Peyer's patch (tissue), 4 donors: ENCODE data around the gene EYS. TPM values are rescaled to one million over a fixed set of nuclear protein-coding genes. Genes with fewer than 3 reads are reported as not detected.

Experiments used
- DNase-seq, 3 donors: peaks; one replicate each; pipeline ENCODE4 v3.0.0-alpha.2; 2017 to 2019
- H3K27ac ChIP-seq, 4 donors: fragments of 200-600 bp; sonication (generic); one replicate each; pipeline ENCODE4 v1.5.1; 2016 to 2019
- H3K27me3 ChIP-seq, 2 donors: fragments of 200-600 bp; sonication (generic); one replicate each; pipeline ENCODE4 v1.5.1; 2019
- H3K36me3 ChIP-seq, 3 donors: fragments of 200-600 bp; sonication (generic); one replicate each; pipeline ENCODE4 v1.5.1; 2016 to 2019
- H3K4me1 ChIP-seq, 4 donors: fragments of 200-600 bp; sonication (generic); one replicate each; pipeline ENCODE4 v1.5.1; 2016 to 2019
- H3K4me3 ChIP-seq, 4 donors: fragments of 200-600 bp; sonication (generic); 1 replicate in 3 of 4; 2 replicates in 1 of 4; pipeline ENCODE4 v1.5.1; 2016 to 2019; ENCODE audit warnings: mild to moderate bottlenecking in 1 of 4
- H3K9me3 ChIP-seq, 4 donors: fragments of 200-600 bp; sonication (generic); one replicate each; pipeline ENCODE4 v1.5.1; 2016 to 2019; ENCODE audit warnings: mild to moderate bottlenecking in 1 of 4
- POLR2A ChIP-seq, 2 donors: fragments of 450-650 bp; IDR thresholded peaks; one replicate each; pipeline ENCODE4 v1.5.1; 2017; ENCODE audit warnings: antibody characterized with exemption in 2 of 2, mild to moderate bottlenecking in 2 of 2, moderate library complexity in 2 of 2
- total RNA-seq, 4 donors: library from RNA; depleted of rRNA; stranded (reverse); fragments of >200 nt; gene quantifications; one replicate each; pipeline ENCODE4 v1.1.0, GENCODE V29; 2016
- TF ChIP-seq, protein P1 (sequence below), 6 experiments: fragments of 450-650 bp in 4 of 6; fragments of 200-600 bp in 2 of 6; sonication (generic) in 1 of 6; IDR thresholded peaks; one replicate each; pipeline ENCODE4 v1.5.1; 2017 to 2019; ENCODE audit warnings: antibody characterized with exemption in 6 of 6, mild to moderate bottlenecking in 3 of 6, moderate library complexity in 1 of 6

EYS gene
- total RNA-seq, 4 donors from 2014 or later = 0.13 to 1.5 (median 0.35) TPM; not detected in 1

DNA sequence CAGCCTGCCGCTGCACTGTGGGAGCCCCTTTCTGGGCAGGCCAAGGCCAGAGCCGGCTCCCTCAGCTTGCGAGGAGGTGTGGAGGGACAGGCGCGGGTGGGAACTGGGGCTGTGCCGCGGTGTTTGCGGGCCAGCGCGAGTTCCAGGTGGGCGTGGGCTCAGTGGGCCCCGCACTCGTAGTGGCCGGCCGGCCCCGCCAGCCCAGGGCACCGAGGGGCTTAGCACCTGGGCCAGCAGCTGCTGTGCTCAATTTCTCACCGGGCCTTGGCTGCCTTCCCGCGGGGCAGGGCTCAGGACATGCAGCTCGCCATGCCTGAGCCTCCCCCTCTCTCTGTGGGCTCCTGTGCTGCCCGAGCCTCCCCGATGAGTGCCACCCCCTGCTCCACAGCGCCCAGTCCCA lies 1683.3 kb downstream of the EYS start:
- no peaks in the 10 kb centered on the region for H3K36me3 ChIP-seq
- H3K27me3 ChIP-seq = no peaks in the 10 kb centered on the region
- H3K4me3 ChIP-seq = no peak overlapping the region
- H3K27ac ChIP-seq = no peak overlapping the region
- no peak for DNase-seq
- no peak for TF ChIP-seq POLR2A (IDR thresholded peaks at IDR 0.05)
- no peaks in the 10 kb centered on the region for H3K4me1 ChIP-seq
- H3K9me3 ChIP-seq = no peaks in the 10 kb centered on the region

DNA sequence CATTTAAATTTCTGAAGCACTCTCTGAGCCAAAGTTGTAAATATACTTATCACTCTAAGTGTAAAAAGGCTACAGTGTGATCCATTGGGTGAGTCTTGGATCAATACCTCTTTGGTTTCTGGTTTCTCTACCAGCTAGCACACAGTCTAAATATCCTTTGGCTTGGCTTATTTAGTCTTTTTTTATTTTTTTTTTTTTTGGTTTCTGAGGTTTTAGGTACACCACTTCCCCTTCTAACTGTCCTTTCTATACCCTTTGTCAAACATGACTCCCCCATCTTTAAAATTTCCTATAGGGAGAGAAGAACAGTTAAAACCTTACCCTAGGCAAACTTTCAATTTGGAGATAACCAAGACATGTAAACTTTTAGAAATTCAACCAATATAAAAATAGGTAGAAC lies 1692.4 kb downstream of the EYS start:
- H3K36me3 ChIP-seq = no peaks in the 10 kb centered on the region
- H3K27ac ChIP-seq = no peak overlapping the region
- no peak overlapping the region for H3K4me3 ChIP-seq
- H3K27me3 ChIP-seq = no peaks in the 10 kb centered on the region
- no peak for DNase-seq
- H3K4me1 ChIP-seq = no peaks in the 10 kb centered on the region
- no peaks in the 10 kb centered on the region for H3K9me3 ChIP-seq
- TF ChIP-seq, protein P1, sequence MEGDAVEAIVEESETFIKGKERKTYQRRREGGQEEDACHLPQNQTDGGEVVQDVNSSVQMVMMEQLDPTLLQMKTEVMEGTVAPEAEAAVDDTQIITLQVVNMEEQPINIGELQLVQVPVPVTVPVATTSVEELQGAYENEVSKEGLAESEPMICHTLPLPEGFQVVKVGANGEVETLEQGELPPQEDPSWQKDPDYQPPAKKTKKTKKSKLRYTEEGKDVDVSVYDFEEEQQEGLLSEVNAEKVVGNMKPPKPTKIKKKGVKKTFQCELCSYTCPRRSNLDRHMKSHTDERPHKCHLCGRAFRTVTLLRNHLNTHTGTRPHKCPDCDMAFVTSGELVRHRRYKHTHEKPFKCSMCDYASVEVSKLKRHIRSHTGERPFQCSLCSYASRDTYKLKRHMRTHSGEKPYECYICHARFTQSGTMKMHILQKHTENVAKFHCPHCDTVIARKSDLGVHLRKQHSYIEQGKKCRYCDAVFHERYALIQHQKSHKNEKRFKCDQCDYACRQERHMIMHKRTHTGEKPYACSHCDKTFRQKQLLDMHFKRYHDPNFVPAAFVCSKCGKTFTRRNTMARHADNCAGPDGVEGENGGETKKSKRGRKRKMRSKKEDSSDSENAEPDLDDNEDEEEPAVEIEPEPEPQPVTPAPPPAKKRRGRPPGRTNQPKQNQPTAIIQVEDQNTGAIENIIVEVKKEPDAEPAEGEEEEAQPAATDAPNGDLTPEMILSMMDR (IDR thresholded peaks at IDR 0.05) = no peak
- no peak for TF ChIP-seq POLR2A (IDR thresholded peaks at IDR 0.05)

DNA sequence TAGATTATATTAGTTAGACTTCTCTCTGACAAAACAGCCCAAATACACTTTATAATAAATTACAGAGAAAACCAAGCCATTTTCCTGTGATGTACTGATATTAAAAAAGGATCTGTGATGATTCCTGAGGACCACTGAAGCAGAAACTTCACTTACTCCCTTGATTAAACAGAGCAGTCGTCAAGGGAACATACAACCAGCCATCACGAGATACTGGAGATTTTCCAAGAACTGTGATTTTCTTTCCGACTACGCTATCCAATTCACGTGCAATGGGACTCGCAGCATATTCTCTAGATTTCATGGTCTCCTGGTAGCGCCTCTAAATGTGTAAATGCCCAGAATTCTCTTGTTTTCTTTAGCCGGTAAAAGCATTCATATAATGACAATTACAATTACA lies 1694.0 kb downstream of the EYS start:
- TF ChIP-seq, protein P1 (IDR thresholded peaks at IDR 0.05) = no peak
- no peak for TF ChIP-seq POLR2A (IDR thresholded peaks at IDR 0.05)
- Histone ChIP-seq H3K9me3 (no peaks in the 10 kb centered on the region), H3K4me1 (no peaks in the 10 kb centered on the region), H3K4me3 (no peak overlapping the region), H3K27me3 (no peaks in the 10 kb centered on the region), H3K36me3 (no peaks in the 10 kb centered on the region), H3K27ac (no peak overlapping the region)
- DNase-seq = no peak

DNA sequence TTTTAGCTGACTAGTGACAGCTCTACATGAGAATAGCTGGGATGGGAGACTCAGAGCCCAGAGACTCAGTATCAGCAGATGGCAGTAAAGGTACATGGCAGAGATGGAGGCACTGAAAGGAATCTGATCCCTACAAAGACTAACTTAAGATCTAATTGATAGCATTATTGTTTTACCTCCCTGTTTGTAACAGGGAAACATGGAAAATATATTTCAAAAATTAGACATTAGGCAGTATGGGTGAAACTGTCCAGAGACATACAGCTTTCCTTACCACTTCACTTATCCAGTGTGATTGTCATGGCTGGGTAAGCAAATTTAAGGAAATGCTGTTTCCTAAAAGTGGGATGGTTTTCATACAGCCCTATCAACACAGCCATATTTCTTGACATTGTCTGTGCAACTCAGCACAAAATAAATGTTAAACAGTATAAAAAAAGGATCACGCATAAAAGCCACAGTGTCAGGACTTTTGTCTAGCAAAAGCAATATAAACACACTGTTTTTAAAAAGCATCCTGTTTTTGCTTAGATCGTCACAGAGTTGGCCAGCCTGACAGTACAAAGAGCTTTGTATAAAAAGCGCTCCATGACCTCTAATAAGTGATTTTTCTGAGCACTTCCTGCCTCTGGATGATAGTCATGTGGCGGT lies 1694.5 kb downstream of the EYS start:
- TF ChIP-seq, protein P1 (IDR thresholded peaks at IDR 0.05) = peak in 4 of 6 experiments; percentile 32 to 74 (median 68)
- TF ChIP-seq POLR2A (IDR thresholded peaks at IDR 0.05) = no peak
- peak in 1 of 3 donors; percentile 54 for DNase-seq
- H3K36me3 ChIP-seq = no peaks in the 10 kb centered on the region
- no peak overlapping the region for H3K4me3 ChIP-seq
- H3K27ac ChIP-seq = no peak overlapping the region
- H3K27me3 ChIP-seq = no peaks in the 10 kb centered on the region
- no peaks in the 10 kb centered on the region for H3K4me1 ChIP-seq
- H3K9me3 ChIP-seq = no peaks in the 10 kb centered on the region

DNA sequence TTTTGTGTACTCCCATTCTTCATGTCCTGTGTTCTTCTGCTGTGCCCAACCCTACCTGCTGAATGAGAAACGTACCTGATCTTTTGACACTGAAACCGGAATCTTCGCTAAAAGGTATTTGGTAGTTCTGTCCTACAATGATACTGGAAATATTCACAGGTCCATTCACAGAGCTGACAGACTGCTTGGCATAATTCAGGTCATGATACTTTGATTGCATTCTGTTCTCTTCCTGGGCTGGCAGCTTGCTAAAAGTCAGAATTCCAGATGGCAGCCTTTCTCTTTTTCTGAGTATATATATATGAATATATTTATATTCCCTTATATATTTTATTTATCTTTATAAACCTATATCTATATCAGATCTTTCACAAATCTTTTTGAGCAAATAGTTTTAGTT lies 1696.4 kb downstream of the EYS start:
- TF ChIP-seq, protein P1 (IDR thresholded peaks at IDR 0.05) = no peak
- no peak for TF ChIP-seq POLR2A (IDR thresholded peaks at IDR 0.05)
- Histone ChIP-seq H3K36me3 (no peaks in the 10 kb centered on the region), H3K9me3 (no peaks in the 10 kb centered on the region), H3K27me3 (no peaks in the 10 kb centered on the region), H3K4me3 (no peak overlapping the region), H3K27ac (no peak overlapping the region), H3K4me1 (no peaks in the 10 kb centered on the region)
- DNase-seq = no peak

DNA sequence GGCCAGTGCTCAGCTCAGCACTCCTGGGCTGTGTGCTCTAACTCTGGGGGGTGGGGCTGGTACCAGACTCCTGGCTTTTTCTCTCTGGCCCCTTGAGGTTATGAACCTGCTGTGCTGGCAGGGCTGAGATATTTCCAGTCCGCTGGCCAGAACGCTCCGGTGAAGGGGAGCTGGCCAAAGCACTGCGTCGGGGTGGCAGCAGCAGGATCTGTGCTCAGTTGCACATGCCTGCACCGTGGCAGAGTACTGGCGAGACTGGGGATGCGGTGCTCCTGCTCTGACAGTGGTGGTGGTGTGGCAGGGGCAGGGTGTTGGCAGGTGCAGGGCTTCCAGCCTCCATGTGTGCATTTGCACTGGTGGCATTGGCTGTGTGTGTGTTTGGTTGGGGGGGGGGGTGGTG lies 1697.0 kb downstream of the EYS start:
- no peak for DNase-seq

More for the DNA sequence above, 1697.0 kb downstream of the EYS start:
- no peak overlapping the region for H3K4me3 ChIP-seq
- no peak overlapping the region for H3K27ac ChIP-seq
- H3K4me1 ChIP-seq = no peaks in the 10 kb centered on the region
- no peaks in the 10 kb centered on the region for H3K27me3 ChIP-seq
- no peaks in the 10 kb centered on the region for H3K36me3 ChIP-seq
- no peaks in the 10 kb centered on the region for H3K9me3 ChIP-seq
- TF ChIP-seq, protein P1 (IDR thresholded peaks at IDR 0.05) = no peak
- no peak for TF ChIP-seq POLR2A (IDR thresholded peaks at IDR 0.05)
